Urinary bladder (tissue), 4 donors: ENCODE measurements around the gene RRAGC. TPM values are rescaled to one million over a fixed set of nuclear protein-coding genes. Genes with fewer than 3 reads are reported as not detected.
A peak's percentile ranks its signal among the peaks of the same experiment; 100 is the strongest.

Source experiments
- DNase-seq: peaks from one replicate; pipeline ENCODE4 v3.0.0-alpha.2; 2015; ENCODE audit errors: extremely low spot score
- H3K27ac ChIP-seq: one replicate; pipeline ENCODE4 v1.5.1; 2013; ENCODE audit warnings: low read depth, mild to moderate bottlenecking, moderate library complexity
- H3K36me3 ChIP-seq: one replicate; pipeline ENCODE4 v1.6.1; 2013; ENCODE audit warnings: mild to moderate bottlenecking, moderate library complexity; ENCODE audit not compliant: insufficient read depth
- H3K4me1 ChIP-seq: one replicate; pipeline ENCODE4 v1.6.1; 2013; ENCODE audit warnings: mild to moderate bottlenecking, moderate library complexity; ENCODE audit not compliant: insufficient read depth
- H3K4me3 ChIP-seq: one replicate; pipeline ENCODE4 v1.5.1; 2013; ENCODE audit warnings: low read depth, low read length
- WGBS: extraction: QIAGEN DNeasy Blood & Tissue Kit; methylation state at CpG from one replicate; pipeline ENCODE4 v1.1.7; 2013; 5-methylcytosine and 5-hydroxymethylcytosine counted together
- polyA plus RNA-seq: library from polyadenylated mRNA; stranded (reverse); fragments of 200-250 nt; gene quantifications from one replicate; pipeline ENCODE4 v1.2.3, GENCODE V29; 2013
- total RNA-seq: library from RNA; depleted of rRNA; stranded (reverse); fragments of >200 nt; gene quantifications from one replicate; pipeline ENCODE4 v1.2.3, GENCODE V29; 2014
- donor health status: healthy with polysubstance abuse.
- donor health status: healthy.

RRAGC gene
- 29.2 TPM for total RNA-seq
- polyA plus RNA-seq = 25.3 TPM

- peak within 1 kb of the TSS; percentile 87 for H3K4me3 ChIP-seq
- no peaks in the 10 kb centered on the region for H3K4me1 ChIP-seq
- peak within 1 kb of the TSS; percentile 72 for H3K27ac ChIP-seq
- peak; percentile 96 for DNase-seq
- H3K36me3 ChIP-seq = peaks cover 6% of the 10 kb centered on the region
- under 1% methylated on average over 70 of the region's 70 CpGs for WGBS
Observed at GRCh38 chr1:38859561-38860453, at the start of gene RRAGC. Gene RRAGC (minus strand): TSS chr1:38859772. CDS start chr1:38859646, 126 bp downstream.

GRCh38 chr1:38908821-38909220 is 49.2 kb upstream of the RRAGC start:
- no peak for DNase-seq
- WGBS = 57% methylated on average over 13 of the region's 13 CpGs
- H3K4me1 ChIP-seq = no peaks in the 10 kb centered on the region
- H3K27ac ChIP-seq = no peak overlapping the region
- H3K36me3 ChIP-seq = no peaks in the 10 kb centered on the region
- no peak overlapping the region for H3K4me3 ChIP-seq

GRCh38 chr1:38905985-38906384 is 46.4 kb upstream of the RRAGC start:
- Histone ChIP-seq H3K4me1 (no peaks in the 10 kb centered on the region), H3K36me3 (no peaks in the 10 kb centered on the region), H3K4me3 (no peak overlapping the region), H3K27ac (no peak overlapping the region)
- DNase-seq = no peak
- 75% methylated on average over 2 of the region's 2 CpGs for WGBS

- WGBS = 75% methylated on average over 4 of the region's 4 CpGs
- Histone ChIP-seq H3K4me3 (no peak overlapping the region), H3K27ac (no peak overlapping the region), H3K36me3 (no peaks in the 10 kb centered on the region), H3K4me1 (no peaks in the 10 kb centered on the region)
- no peak for DNase-seq
Observed at GRCh38 chr1:38899560-38899959, 40.0 kb upstream of the RRAGC start.

- Histone ChIP-seq H3K27ac (no peak overlapping the region), H3K4me3 (no peak overlapping the region), H3K4me1 (no peaks in the 10 kb centered on the region), H3K36me3 (no peaks in the 10 kb centered on the region)
- DNase-seq = no peak
Observed at GRCh38 chr1:38898653-38899230, 39.2 kb upstream of the RRAGC start.

- DNase-seq = no peak
- 91% methylated on average over 2 of the region's 2 CpGs for whole genome bisulfite sequencing
- H3K27ac ChIP-seq = no peak overlapping the region
Observed at GRCh38 chr1:38896169-38896568, 36.6 kb upstream of the RRAGC start.

GRCh38 chr1:38892976-38893375 is 33.4 kb upstream of the RRAGC start:
- no peak overlapping the region for H3K4me3 ChIP-seq
- DNase-seq = no peak
- H3K27ac ChIP-seq = no peak overlapping the region
- H3K4me1 ChIP-seq = no peaks in the 10 kb centered on the region
- 84% methylated on average over 1 of the region's 1 CpG for WGBS
- peaks cover 2% of the 10 kb centered on the region for H3K36me3 ChIP-seq

More at GRCh38 chr1:38896169-38896568, 36.6 kb upstream of the RRAGC start:
- Histone ChIP-seq H3K4me1 (no peaks in the 10 kb centered on the region), H3K36me3 (peaks cover 2% of the 10 kb centered on the region), H3K4me3 (no peak overlapping the region)

GRCh38 chr1:38891753-38892152 is 32.2 kb upstream of the RRAGC start:
- H3K4me3 ChIP-seq = no peak overlapping the region
- no peaks in the 10 kb centered on the region for H3K4me1 ChIP-seq
- no peak for DNase-seq
- no peak overlapping the region for H3K27ac ChIP-seq
- whole genome bisulfite sequencing = 96% methylated on average over 1 of the region's 1 CpG
- peaks cover 2% of the 10 kb centered on the region for H3K36me3 ChIP-seq

- H3K27ac ChIP-seq = no peak overlapping the region
- DNase-seq = no peak
- peaks cover 2% of the 10 kb centered on the region for H3K36me3 ChIP-seq
- H3K4me1 ChIP-seq = no peaks in the 10 kb centered on the region
- H3K4me3 ChIP-seq = no peak overlapping the region
- 64% methylated on average over 5 of the region's 5 CpGs for WGBS
Observed at GRCh38 chr1:38889589-38889988, 30.0 kb upstream of the RRAGC start.

- 86% methylated on average over 9 of the region's 9 CpGs for whole genome bisulfite sequencing
- no peak overlapping the region for H3K4me3 ChIP-seq
- H3K36me3 ChIP-seq = peaks cover 2% of the 10 kb centered on the region
- no peaks in the 10 kb centered on the region for H3K4me1 ChIP-seq
- H3K27ac ChIP-seq = no peak overlapping the region
- DNase-seq = no peak
Observed at GRCh38 chr1:38888423-38889333, 29.1 kb upstream of the RRAGC start.

GRCh38 chr1:38885092-38885491 is 25.5 kb upstream of the RRAGC start:
- Histone ChIP-seq H3K4me3 (no peak overlapping the region), H3K36me3 (no peaks in the 10 kb centered on the region), H3K27ac (no peak overlapping the region), H3K4me1 (no peaks in the 10 kb centered on the region)
- WGBS = 95% methylated on average over 2 of the region's 2 CpGs
- DNase-seq = no peak

- H3K4me1 ChIP-seq = no peaks in the 10 kb centered on the region
- no peaks in the 10 kb centered on the region for H3K36me3 ChIP-seq
- H3K4me3 ChIP-seq = no peak within 1 kb of the TSS
- H3K27ac ChIP-seq = no peak within 1 kb of the TSS
- no peak for DNase-seq
Observed at GRCh38 chr1:38881487-38881886, 21.9 kb upstream of the RRAGC start, which contains the start of gene GJA9. Gene GJA9 (minus strand): TSS chr1:38881587. CDS start chr1:38876098, 5,489 bp downstream.

GRCh38 chr1:38875811-38876210 is 16.2 kb upstream of the RRAGC start:
- no peak overlapping the region for H3K27ac ChIP-seq
- no peak overlapping the region for H3K4me3 ChIP-seq
- no peaks in the 10 kb centered on the region for H3K4me1 ChIP-seq
- H3K36me3 ChIP-seq = no peaks in the 10 kb centered on the region
- 87% methylated on average over 2 of the region's 2 CpGs for WGBS
- no peak for DNase-seq
